Loucy (cell line): ENCODE measurements around the gene OSR1.

Experiments
- EZH2phosphoT487 ChIP-seq: fragments of 200-600 bp; IDR thresholded peaks from 2 replicates; pipeline ENCODE4 v1.6.1; 2018; ENCODE audit warnings: antibody characterized with exemption, mild to moderate bottlenecking, moderate library complexity, borderline replicate concordance
- TF ChIP-seq, protein P1 (sequence below): fragments of 200-600 bp; sonication (generic); conservative IDR thresholded peaks from 2 replicates; pipeline ENCODE4 v1.5.1; 2014; ENCODE audit warnings: mild to moderate bottlenecking, antibody characterized with exemption, low read length

DNA sequence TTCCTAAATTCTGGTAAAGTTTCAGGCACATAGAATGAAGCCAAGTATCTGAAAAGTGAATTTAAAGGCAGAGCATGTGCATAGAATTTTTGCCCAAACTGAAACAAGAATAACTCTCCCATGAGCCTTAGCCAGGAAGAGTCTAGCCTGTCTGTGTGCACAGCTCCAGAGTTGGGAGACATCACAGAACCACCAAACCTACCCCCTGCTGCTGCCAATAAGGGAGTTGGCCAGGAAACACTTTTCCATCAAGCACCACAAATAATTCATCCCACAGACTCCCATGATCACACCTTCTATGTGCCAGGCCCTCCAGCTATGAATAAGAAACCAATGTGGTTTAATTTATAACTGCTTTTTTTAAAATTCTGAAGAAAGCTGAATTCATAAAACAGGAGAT lies 27.0 kb downstream of the OSR1 start:
- TF ChIP-seq, protein P1, sequence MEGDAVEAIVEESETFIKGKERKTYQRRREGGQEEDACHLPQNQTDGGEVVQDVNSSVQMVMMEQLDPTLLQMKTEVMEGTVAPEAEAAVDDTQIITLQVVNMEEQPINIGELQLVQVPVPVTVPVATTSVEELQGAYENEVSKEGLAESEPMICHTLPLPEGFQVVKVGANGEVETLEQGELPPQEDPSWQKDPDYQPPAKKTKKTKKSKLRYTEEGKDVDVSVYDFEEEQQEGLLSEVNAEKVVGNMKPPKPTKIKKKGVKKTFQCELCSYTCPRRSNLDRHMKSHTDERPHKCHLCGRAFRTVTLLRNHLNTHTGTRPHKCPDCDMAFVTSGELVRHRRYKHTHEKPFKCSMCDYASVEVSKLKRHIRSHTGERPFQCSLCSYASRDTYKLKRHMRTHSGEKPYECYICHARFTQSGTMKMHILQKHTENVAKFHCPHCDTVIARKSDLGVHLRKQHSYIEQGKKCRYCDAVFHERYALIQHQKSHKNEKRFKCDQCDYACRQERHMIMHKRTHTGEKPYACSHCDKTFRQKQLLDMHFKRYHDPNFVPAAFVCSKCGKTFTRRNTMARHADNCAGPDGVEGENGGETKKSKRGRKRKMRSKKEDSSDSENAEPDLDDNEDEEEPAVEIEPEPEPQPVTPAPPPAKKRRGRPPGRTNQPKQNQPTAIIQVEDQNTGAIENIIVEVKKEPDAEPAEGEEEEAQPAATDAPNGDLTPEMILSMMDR, result no peak
- TF ChIP-seq EZH2phosphoT487, result no peak
